Thoracic aorta (tissue), 2 donors: Measurements from ENCODE around the gene CDH22. TPM values are rescaled to one million over a fixed set of nuclear protein-coding genes. Genes with fewer than 3 reads are reported as not detected.
A peak's percentile ranks its signal among the peaks of the same experiment; 100 is the strongest.

Source experiments
- ATAC-seq: fragments of 150-250 bp; one replicate; pipeline ENCODE4 v1.8.0; 2017; ENCODE audit warnings: low read depth; ENCODE audit not compliant: insufficient number of reproducible peaks, low FRiP score
- DNase-seq: peaks from one replicate; pipeline ENCODE4 v3.0.0-alpha.2; 2020; ENCODE audit warnings: low spot score
- H3K27ac ChIP-seq, 2 donors: fragments of 200-600 bp; sonication (generic); 1 replicate in 1 of 2; 2 replicates in 1 of 2; pipeline ENCODE4 v1.5.1; 2016; ENCODE audit warnings: mild to moderate bottlenecking in 2 of 2, moderate library complexity in 2 of 2
- H3K27me3 ChIP-seq: fragments of 200-600 bp; sonication (generic); replicated peaks from 2 replicates; pipeline ENCODE4 v1.6.0; 2016; ENCODE audit warnings: mild to moderate bottlenecking; ENCODE audit not compliant: insufficient read depth
- H3K36me3 ChIP-seq: fragments of 200-600 bp; sonication (generic); one replicate; pipeline ENCODE4 v1.5.1; 2016
- H3K4me1 ChIP-seq, 2 donors: fragments of 200-600 bp; sonication (generic); 1 replicate in 1 of 2; 2 replicates in 1 of 2; pipeline versions ENCODE4 v1.5.1 to v1.6.0; 2016; ENCODE audit warnings: low read depth in 2 of 2, mild to moderate bottlenecking in 1 of 2; ENCODE audit not compliant: control insufficient read depth in 1 of 2
- H3K4me3 ChIP-seq: fragments of 200-600 bp; sonication (generic); 2 replicates; pipeline ENCODE4 v1.5.1; 2016; ENCODE audit warnings: mild to moderate bottlenecking
- H3K9me3 ChIP-seq: fragments of 200-600 bp; sonication (generic); 2 replicates; pipeline ENCODE4 v1.5.1; 2016
- CTCF ChIP-seq: fragments of 200-600 bp; sonication (generic); IDR thresholded peaks from one replicate; pipeline ENCODE4 v1.5.1; 2019; ENCODE audit warnings: antibody characterized with exemption
- total RNA-seq, 2 donors: library from RNA; depleted of rRNA; stranded (reverse); fragments of >200 nt; gene quantifications; one replicate each; pipeline versions ENCODE4 v1.1.0 to v1.2.3, GENCODE V29; 2016

The CDH22 gene
- total RNA-seq, 2 donors from 2014 or later, result not detected

DNA sequence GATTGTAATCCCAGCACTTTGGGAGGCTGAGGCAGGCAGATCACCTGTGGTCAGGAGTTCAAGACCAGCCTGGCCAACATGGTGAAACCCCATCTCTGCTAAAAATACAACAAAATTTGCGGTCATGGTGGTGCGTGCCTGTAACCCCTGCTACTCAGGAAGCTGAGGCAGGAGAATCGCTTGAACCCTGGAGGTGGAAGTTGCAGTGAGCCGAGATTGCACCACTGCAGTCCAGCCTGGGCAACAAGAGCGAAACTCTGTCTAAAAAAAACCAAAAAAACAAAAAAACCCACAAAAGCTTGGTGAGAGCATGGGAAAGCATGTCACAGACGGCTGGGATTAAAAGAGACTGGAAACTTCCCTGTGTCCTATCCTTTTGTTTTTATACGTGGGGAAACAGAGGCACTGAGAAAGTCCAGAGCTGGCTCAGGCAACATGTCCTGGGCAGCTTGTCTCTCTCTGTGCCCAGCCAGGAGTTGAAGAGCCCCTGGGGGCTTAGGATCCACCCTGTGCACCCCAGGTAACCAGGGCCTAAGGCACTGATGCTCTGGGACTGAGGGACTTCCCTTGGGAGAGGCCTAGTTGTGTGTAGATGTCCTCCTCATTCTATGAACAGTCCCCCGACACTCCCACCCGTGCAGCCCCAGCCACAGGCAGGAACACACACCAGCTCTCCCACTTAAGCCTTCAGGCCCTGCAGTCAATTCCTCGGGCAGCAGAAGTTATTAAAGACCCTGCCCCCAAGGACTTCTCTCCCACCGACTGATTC lies 174.2 kb downstream of the CDH22 start:
- TF ChIP-seq CTCF, result no peak
- H3K9me3 ChIP-seq, result no peaks in the 10 kb centered on the region
- H3K4me3 ChIP-seq, result no peak overlapping the region
- no peak for DNase-seq
- H3K27ac ChIP-seq, result no peak overlapping the region
- no peak for ATAC-seq
- H3K4me1 ChIP-seq, result peaks cover 0 to 27% of the 10 kb centered on the region in 2 donors
- no peaks in the 10 kb centered on the region for H3K36me3 ChIP-seq
- H3K27me3 ChIP-seq, result no peaks in the 10 kb centered on the region

GRCh38 chr20:46132705-46133120 lies 175.6 kb downstream of the CDH22 start:
- no peaks in the 10 kb centered on the region for H3K36me3 ChIP-seq
- H3K9me3 ChIP-seq, result no peaks in the 10 kb centered on the region
- H3K27ac ChIP-seq, result no peak overlapping the region
- peak; percentile 24 for ATAC-seq
- H3K4me3 ChIP-seq, result no peak overlapping the region
- H3K4me1 ChIP-seq, result peaks cover 0 to 27% of the 10 kb centered on the region in 2 donors
- TF ChIP-seq CTCF, result peak; percentile 75
- no peak for DNase-seq
- H3K27me3 ChIP-seq, result no peaks in the 10 kb centered on the region

GRCh38 chr20:46131396-46131795 lies 176.9 kb downstream of the CDH22 start:
- no peak overlapping the region for H3K4me3 ChIP-seq
- ATAC-seq (no peak), DNase-seq (no peak)
- H3K36me3 ChIP-seq, result no peaks in the 10 kb centered on the region
- no peaks in the 10 kb centered on the region for H3K9me3 ChIP-seq
- H3K27me3 ChIP-seq, result no peaks in the 10 kb centered on the region
- peaks cover 0 to 27% of the 10 kb centered on the region in 2 donors for H3K4me1 ChIP-seq
- TF ChIP-seq CTCF, result no peak
- no peak overlapping the region for H3K27ac ChIP-seq

DNA sequence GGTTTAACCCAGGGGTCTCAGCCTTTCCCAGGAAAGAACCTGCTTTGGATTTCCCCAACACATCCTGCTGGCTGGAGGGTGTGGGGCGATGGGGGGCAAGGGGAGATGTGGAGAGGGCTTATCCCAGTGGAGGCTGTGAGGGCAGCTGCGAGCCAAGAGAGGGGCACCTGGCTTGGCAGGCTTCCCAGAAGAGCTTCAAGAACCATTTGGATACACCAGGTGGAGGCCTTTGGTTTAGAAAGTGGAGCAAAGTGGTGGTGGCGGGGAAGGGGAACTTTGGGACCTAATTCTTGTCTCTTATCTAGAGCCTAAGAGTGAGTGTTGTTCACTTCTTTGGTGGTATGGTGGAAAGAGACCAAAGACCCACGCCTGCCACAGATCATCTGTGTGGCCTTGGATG lies 177.8 kb downstream of the CDH22 start:
- Histone ChIP-seq H3K36me3 (no peaks in the 10 kb centered on the region), H3K27ac (no peak overlapping the region), H3K27me3 (no peaks in the 10 kb centered on the region), H3K4me3 (no peak overlapping the region), H3K4me1 (peaks cover 0 to 27% of the 10 kb centered on the region in 2 donors), H3K9me3 (no peaks in the 10 kb centered on the region)
- no peak for ATAC-seq
- TF ChIP-seq CTCF, result no peak
- no peak for DNase-seq

GRCh38 chr20:46129955-46130481 lies 178.3 kb downstream of the CDH22 start:
- no peak for TF ChIP-seq CTCF
- Histone ChIP-seq H3K27ac (no peak overlapping the region), H3K27me3 (no peaks in the 10 kb centered on the region), H3K4me3 (no peak overlapping the region), H3K9me3 (no peaks in the 10 kb centered on the region), H3K36me3 (no peaks in the 10 kb centered on the region), H3K4me1 (peaks cover 0 to 27% of the 10 kb centered on the region in 2 donors)
- DNase-seq (no peak), ATAC-seq (no peak)
